PC-3 (cell line): ENCODE data around the gene DPF3.

Experiments used
- CTCF ChIP-seq: fragments of 300-600 bp; sonication (generic); conservative IDR thresholded peaks from 2 replicates; pipeline ENCODE4 v1.5.1; 2017; ENCODE audit warnings: antibody characterized with exemption, low read depth, mild to moderate bottlenecking, low read length
- EZH2 ChIP-seq: fragments of 300-600 bp; sonication (generic); IDR thresholded peaks from one replicate; pipeline ENCODE4 v1.6.1; 2017; ENCODE audit warnings: antibody characterized with exemption, mild to moderate bottlenecking, low read length; ENCODE audit not compliant: unreplicated experiment

GRCh38 chr14:72777636-72778035, 116.3 kb downstream of the DPF3 start:
- TF ChIP-seq CTCF (no peak), EZH2 (no peak)
